ENCODE measurements around the gene SERF2.
"Not testable (repeated sequence)": the region's sequence is repeated elsewhere in the genome, so short reads cannot be mapped to it uniquely, and the experiment has no call there.

DNA sequence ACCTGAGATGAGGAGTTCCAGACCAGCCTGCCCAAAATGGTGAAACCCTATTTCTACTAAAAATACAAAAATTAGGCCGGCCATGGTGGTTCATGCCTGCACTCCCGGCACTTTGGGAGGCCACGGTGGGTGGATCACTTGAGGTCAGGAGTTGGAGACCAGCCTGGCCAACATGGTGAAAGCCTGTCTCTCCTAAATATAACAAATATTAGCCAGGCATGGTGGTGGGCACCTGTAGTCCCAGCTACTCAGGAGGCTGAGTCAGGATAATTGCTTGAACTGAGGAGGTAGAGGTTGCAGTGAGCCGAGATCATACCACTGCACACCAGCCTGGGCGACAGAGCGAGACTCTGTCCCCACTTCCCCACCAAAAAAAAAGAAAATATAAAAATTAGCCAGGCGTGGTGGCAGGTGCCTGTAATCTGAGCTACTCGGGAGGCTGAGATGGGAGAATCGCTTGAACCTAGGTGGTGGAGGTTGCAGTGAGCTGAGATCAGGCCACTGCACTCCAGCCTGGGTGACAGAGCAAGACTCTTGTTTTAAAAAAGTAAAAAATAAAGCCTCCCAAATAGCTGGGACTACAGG, 38.7 kb downstream of the SERF2 start:
- TF ChIP-seq, protein P1, sequence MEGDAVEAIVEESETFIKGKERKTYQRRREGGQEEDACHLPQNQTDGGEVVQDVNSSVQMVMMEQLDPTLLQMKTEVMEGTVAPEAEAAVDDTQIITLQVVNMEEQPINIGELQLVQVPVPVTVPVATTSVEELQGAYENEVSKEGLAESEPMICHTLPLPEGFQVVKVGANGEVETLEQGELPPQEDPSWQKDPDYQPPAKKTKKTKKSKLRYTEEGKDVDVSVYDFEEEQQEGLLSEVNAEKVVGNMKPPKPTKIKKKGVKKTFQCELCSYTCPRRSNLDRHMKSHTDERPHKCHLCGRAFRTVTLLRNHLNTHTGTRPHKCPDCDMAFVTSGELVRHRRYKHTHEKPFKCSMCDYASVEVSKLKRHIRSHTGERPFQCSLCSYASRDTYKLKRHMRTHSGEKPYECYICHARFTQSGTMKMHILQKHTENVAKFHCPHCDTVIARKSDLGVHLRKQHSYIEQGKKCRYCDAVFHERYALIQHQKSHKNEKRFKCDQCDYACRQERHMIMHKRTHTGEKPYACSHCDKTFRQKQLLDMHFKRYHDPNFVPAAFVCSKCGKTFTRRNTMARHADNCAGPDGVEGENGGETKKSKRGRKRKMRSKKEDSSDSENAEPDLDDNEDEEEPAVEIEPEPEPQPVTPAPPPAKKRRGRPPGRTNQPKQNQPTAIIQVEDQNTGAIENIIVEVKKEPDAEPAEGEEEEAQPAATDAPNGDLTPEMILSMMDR (IDR thresholded peaks at IDR 0.05): not testable (repeated sequence)
- not testable (repeated sequence) for TF ChIP-seq POLR2A (IDR thresholded peaks at IDR 0.05)

All from lower leg skin (tissue), 3 donors.